DND-41 (cell line): ENCODE data around the gene C2orf80.

Source experiments
- EZH2 ChIP-seq: IDR thresholded peaks from 3 replicates; pipeline ENCODE4 v1.6.1; 2012; ENCODE audit warnings: borderline replicate concordance, low read depth, mild to moderate bottlenecking, moderate library complexity, low read length, inconsistent platforms; ENCODE audit not compliant: severe bottlenecking
- TF ChIP-seq, protein P1 (sequence below): IDR thresholded peaks from 2 replicates; pipeline ENCODE4 v1.5.1; 2012; ENCODE audit warnings: borderline replicate concordance, low read length, moderate library complexity, mild to moderate bottlenecking; ENCODE audit not compliant: poor library complexity, severe bottlenecking; ENCODE audit errors: extremely low read depth

DNA sequence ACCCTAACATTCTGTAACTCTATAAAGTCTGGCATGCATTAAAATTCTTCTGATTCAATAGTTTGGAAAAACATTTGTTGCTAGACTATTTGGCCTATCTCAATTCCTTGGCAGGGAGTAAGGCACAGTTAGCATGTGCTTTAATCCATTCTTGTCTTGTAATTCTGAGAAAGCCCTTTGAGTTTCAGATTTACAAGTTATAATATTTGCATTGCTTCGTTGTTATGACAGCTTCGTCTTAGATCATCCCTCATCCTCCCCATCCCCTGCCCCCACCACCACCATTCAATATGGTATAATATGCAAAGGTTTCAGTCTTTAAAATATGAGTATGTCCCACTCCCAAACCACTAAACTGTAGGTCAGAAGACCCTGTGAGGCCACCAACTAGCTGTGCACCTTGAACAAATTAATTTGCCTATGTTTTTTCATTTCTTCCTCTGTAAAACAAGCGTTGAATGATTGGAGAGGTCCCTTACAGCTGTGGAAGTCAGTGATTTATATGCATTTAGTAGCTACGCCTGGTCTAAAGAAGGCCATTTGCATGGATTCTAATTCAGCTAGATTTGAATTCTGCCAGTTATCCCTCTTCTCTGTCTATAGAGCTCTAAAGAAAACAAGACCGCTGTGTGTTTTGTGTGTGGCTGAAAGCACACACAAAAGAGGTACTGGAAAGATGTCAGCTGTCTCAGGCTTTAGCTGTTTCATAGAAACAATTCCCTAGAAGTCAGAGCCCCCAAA, 591 bp downstream of the C2orf80 start:
- TF ChIP-seq, protein P1, sequence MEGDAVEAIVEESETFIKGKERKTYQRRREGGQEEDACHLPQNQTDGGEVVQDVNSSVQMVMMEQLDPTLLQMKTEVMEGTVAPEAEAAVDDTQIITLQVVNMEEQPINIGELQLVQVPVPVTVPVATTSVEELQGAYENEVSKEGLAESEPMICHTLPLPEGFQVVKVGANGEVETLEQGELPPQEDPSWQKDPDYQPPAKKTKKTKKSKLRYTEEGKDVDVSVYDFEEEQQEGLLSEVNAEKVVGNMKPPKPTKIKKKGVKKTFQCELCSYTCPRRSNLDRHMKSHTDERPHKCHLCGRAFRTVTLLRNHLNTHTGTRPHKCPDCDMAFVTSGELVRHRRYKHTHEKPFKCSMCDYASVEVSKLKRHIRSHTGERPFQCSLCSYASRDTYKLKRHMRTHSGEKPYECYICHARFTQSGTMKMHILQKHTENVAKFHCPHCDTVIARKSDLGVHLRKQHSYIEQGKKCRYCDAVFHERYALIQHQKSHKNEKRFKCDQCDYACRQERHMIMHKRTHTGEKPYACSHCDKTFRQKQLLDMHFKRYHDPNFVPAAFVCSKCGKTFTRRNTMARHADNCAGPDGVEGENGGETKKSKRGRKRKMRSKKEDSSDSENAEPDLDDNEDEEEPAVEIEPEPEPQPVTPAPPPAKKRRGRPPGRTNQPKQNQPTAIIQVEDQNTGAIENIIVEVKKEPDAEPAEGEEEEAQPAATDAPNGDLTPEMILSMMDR = no peak
- no peak for TF ChIP-seq EZH2
